Lung (tissue), 12 donors: ENCODE measurements around the gene TRPC4. TPM values are rescaled to one million over a fixed set of nuclear protein-coding genes. Genes with fewer than 3 reads are reported as not detected.

Experiments used
- ATAC-seq: fragments of 200-7000 bp; cut with Tn5 transposase; one replicate; pipeline ENCODE4 v1.9.1; 2020; ENCODE audit warnings: moderate number of reproducible peaks; ENCODE audit not compliant: insufficient read depth, low FRiP score
- DNase-seq, 3 donors: peaks; one replicate each; pipeline ENCODE4 v3.0.0-alpha.2; 2013 to 2017
- H3K27ac ChIP-seq, 2 donors: one replicate each; pipeline ENCODE4 v1.5.1; 2013; ENCODE audit warnings: mild to moderate bottlenecking in 2 of 2, moderate library complexity in 2 of 2, control low read depth in 1 of 2, inconsistent platforms in 1 of 2, low read depth in 1 of 2, low read length in 1 of 2
- H3K27me3 ChIP-seq, 3 donors: one replicate each; pipeline ENCODE4 v1.5.1; 2013; ENCODE audit warnings: low read length in 2 of 3; ENCODE audit not compliant: control insufficient read depth in 3 of 3, insufficient read depth in 3 of 3
- H3K36me3 ChIP-seq, 4 donors: one replicate each; pipeline ENCODE4 v1.5.1; 2013; ENCODE audit warnings: low read length in 4 of 4, mild to moderate bottlenecking in 1 of 4, moderate library complexity in 1 of 4; ENCODE audit not compliant: control insufficient read depth in 4 of 4, insufficient read depth in 4 of 4
- H3K4me1 ChIP-seq, 5 donors: one replicate each; pipeline ENCODE4 v1.5.1; 2013; ENCODE audit warnings: low read length in 5 of 5, mild to moderate bottlenecking in 2 of 5, moderate library complexity in 1 of 5; ENCODE audit not compliant: control insufficient read depth in 5 of 5, insufficient read depth in 5 of 5
- H3K4me3 ChIP-seq: one replicate; pipeline ENCODE4 v1.5.1; 2013; ENCODE audit warnings: mild to moderate bottlenecking, control low read depth, moderate library complexity
- H3K9ac ChIP-seq, 2 donors: one replicate each; pipeline ENCODE4 v1.5.1; 2013; ENCODE audit warnings: low read length in 2 of 2, control low read depth in 1 of 2; ENCODE audit not compliant: insufficient read depth in 1 of 2
- H3K9me3 ChIP-seq, 4 donors: one replicate each; pipeline ENCODE4 v1.5.1; 2013; ENCODE audit warnings: low read length in 3 of 4, mild to moderate bottlenecking in 1 of 4, moderate library complexity in 1 of 4; ENCODE audit not compliant: control insufficient read depth in 4 of 4, insufficient read depth in 3 of 4
- WGBS, 2 donors: extraction: QIAGEN DNeasy Blood & Tissue Kit; methylation state at CpG; one replicate each; pipeline ENCODE4 v1.1.7; 2013; 5-methylcytosine and 5-hydroxymethylcytosine counted together
- polyA plus RNA-seq, 2 donors: library from polyadenylated mRNA; stranded (reverse); fragments of 200-250 nt; gene quantifications; one replicate each; pipeline ENCODE4 v1.2.1, GENCODE V29; 2013
- total RNA-seq, 2 donors: library from RNA; depleted of rRNA in 1 of 2; stranded (reverse); fragments of >200 nt in 1 of 2; gene quantifications; one replicate each; pipeline ENCODE4 v1.2.1, GENCODE V29; 2014 to 2021
- TF ChIP-seq, protein P1 (sequence below): IDR thresholded peaks from 2 replicates; pipeline ENCODE4 v1.5.1; 2012; ENCODE audit warnings: mild to moderate bottlenecking; ENCODE audit errors: control extremely low read depth, extremely low read depth
- donor health status: control.
- donor health status: control.
- donor health status: Bipolar disorder and iron deficiency.
- donor health status: healthy.
- donor health status: DM: yes; HTN: yes; CAD: no.

Gene TRPC4
- total and polyA plus RNA-seq, 4 donors: 0.28 to 3.1 (median 0.94) TPM

DNA sequence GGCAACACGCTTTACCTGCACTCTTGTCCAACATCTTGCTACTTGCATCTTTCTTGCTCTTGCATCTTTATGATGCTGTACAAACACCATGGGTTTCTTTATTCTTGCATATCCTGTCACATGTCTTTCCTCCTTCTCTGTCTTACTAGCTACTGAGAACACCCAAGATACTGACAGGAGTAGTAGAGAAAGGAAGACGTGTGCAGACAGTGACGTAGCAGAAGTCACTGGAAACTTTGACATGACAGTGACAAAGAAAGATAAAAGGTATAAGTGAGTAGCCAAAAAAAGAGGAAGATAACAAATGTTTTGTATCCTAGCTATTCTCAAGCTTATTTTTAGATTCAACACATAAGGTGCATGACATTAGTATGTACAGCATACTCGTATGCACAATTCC is 34.2 kb downstream of the TRPC4 start:
- no peak for DNase-seq
- 89 to 91% methylated on average over 4 of the region's 4 CpGs for WGBS, 2 donors
- ATAC-seq: no peak

DNA sequence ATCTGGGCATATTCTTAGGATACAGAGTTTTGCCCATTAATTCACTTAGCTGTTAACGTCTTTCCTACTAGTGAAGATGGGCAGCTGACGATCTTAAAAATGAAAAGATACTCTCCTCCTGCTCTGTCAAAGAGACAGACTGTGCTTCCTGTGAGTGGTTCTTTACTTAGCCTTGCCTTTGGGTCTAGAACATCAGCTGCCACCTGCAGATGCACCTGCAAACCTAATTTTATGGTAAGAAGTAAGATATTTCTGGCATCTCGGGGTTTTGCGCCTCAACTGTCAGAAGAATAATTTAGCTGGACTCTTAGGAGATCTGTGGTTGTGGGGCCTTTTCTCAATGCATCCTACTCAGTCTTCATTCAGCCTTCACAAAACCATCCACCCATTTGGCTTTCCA is 36.2 kb downstream of the TRPC4 start:
- 60 to 77% methylated on average over 4 of the region's 4 CpGs for WGBS, 2 donors
- no peak for ATAC-seq
- Histone ChIP-seq H3K27ac (no peak overlapping the region), H3K4me3 (no peak overlapping the region), H3K4me1 (no peaks in the 10 kb centered on the region), H3K36me3 (no peaks in the 10 kb centered on the region), H3K9me3 (peaks cover 0 to 4% (median 0%) of the 10 kb centered on the region in 4 donors), H3K27me3 (no peaks in the 10 kb centered on the region), H3K9ac (no peak overlapping the region)
- TF ChIP-seq, protein P1, sequence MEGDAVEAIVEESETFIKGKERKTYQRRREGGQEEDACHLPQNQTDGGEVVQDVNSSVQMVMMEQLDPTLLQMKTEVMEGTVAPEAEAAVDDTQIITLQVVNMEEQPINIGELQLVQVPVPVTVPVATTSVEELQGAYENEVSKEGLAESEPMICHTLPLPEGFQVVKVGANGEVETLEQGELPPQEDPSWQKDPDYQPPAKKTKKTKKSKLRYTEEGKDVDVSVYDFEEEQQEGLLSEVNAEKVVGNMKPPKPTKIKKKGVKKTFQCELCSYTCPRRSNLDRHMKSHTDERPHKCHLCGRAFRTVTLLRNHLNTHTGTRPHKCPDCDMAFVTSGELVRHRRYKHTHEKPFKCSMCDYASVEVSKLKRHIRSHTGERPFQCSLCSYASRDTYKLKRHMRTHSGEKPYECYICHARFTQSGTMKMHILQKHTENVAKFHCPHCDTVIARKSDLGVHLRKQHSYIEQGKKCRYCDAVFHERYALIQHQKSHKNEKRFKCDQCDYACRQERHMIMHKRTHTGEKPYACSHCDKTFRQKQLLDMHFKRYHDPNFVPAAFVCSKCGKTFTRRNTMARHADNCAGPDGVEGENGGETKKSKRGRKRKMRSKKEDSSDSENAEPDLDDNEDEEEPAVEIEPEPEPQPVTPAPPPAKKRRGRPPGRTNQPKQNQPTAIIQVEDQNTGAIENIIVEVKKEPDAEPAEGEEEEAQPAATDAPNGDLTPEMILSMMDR: no peak
- no peak for DNase-seq

More for the DNA sequence above, 34.2 kb downstream of the TRPC4 start:
- no peaks in the 10 kb centered on the region for H3K27me3 ChIP-seq
- H3K36me3 ChIP-seq: no peaks in the 10 kb centered on the region
- H3K4me3 ChIP-seq: no peak overlapping the region
- H3K27ac ChIP-seq: no peak overlapping the region
- H3K9ac ChIP-seq: no peak overlapping the region
- H3K9me3 ChIP-seq: no peaks in the 10 kb centered on the region
- TF ChIP-seq, protein P1: no peak
- H3K4me1 ChIP-seq: no peaks in the 10 kb centered on the region

DNA sequence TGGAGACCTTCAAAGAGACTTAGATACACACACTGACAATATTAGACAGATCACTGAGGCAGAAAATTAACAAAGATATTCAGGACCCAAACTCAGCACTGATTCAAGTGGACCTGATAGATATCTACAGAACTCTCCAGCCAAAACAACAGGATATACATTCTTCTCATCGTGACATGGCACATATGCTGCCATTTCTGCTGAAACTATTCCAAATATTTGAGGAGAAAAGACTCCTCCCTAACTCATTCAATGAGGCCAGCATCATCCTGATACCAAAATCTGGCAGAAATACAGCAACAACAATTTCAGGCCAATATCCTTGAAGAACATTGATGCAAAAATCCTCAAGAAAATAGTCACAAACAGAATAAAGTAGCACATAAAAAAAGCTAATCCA is 53.3 kb downstream of the TRPC4 start:
- Histone ChIP-seq H3K27ac (no peak overlapping the region), H3K9ac (no peak overlapping the region), H3K27me3 (no peaks in the 10 kb centered on the region), H3K4me3 (no peak overlapping the region), H3K9me3 (peaks cover 0 to 4% (median 0%) of the 10 kb centered on the region in 4 donors), H3K4me1 (no peaks in the 10 kb centered on the region), H3K36me3 (no peaks in the 10 kb centered on the region)
- ATAC-seq (no peak), DNase-seq (no peak)
- 65 to 88% methylated on average over 1 of the region's 1 CpG for WGBS, 2 donors
- TF ChIP-seq, protein P1: no peak

DNA sequence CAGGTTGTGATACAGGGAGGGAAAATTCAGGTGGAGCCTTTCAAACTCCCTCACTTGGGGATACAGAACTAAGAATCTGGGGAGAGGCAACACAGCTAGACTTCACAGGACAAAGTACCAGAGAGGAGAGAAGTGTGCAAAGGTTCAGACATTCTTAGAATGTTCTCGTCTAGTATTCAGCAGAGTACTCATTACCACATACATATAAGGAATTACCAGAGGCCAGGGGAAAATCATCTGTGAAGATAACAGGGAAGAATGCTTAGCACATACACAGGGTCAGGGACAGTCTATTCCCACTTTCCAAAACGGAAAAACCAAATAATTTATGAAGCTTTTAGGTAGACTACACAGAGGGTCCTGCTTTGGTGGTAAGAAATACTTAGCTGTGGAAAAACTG is 58.1 kb downstream of the TRPC4 start:
- ATAC-seq (no peak), DNase-seq (no peak)
- 77 to 87% methylated on average over 2 of the region's 2 CpGs for WGBS, 2 donors
- Histone ChIP-seq H3K9ac (no peak overlapping the region), H3K9me3 (no peaks in the 10 kb centered on the region), H3K27ac (no peak overlapping the region), H3K27me3 (no peaks in the 10 kb centered on the region), H3K36me3 (no peaks in the 10 kb centered on the region), H3K4me1 (no peaks in the 10 kb centered on the region), H3K4me3 (no peak overlapping the region)
- TF ChIP-seq, protein P1: no peak
